Glutamatergic neuron (in vitro differentiated cells): ENCODE measurements around the gene RPS27. TPM values are rescaled to one million over a fixed set of nuclear protein-coding genes. Genes with fewer than 3 reads are reported as not detected.

Experiments
- DNase-seq: peaks from one replicate; pipeline ENCODE4 v3.0.0; 2022
- H3K27ac Mint-ChIP-seq: one replicate; pipeline ENCODE4 v1.8.0; 2020; ENCODE audit warnings: mild to moderate bottlenecking, mixed read lengths, inconsistent platforms; ENCODE audit not compliant: unreplicated experiment
- H3K27me3 Mint-ChIP-seq: one replicate; pipeline ENCODE4 v1.8.0; 2020; ENCODE audit warnings: mild to moderate bottlenecking, moderate library complexity, mixed read lengths, inconsistent platforms; ENCODE audit not compliant: unreplicated experiment
- H3K36me3 Mint-ChIP-seq: one replicate; pipeline ENCODE4 v1.8.0; 2020; ENCODE audit warnings: mild to moderate bottlenecking, mixed read lengths, inconsistent platforms; ENCODE audit not compliant: unreplicated experiment
- H3K4me1 Mint-ChIP-seq: one replicate; pipeline ENCODE4 v1.8.0; 2020; ENCODE audit warnings: mild to moderate bottlenecking, low read depth, mixed read lengths, inconsistent platforms; ENCODE audit not compliant: unreplicated experiment
- H3K4me3 Mint-ChIP-seq: one replicate; pipeline ENCODE4 v1.8.0; 2020; ENCODE audit warnings: mild to moderate bottlenecking, mixed read lengths, inconsistent platforms; ENCODE audit not compliant: unreplicated experiment
- H3K9me3 Mint-ChIP-seq: one replicate; pipeline ENCODE4 v1.8.0; 2020; ENCODE audit warnings: mild to moderate bottlenecking, moderate library complexity, mixed read lengths, inconsistent platforms; ENCODE audit not compliant: unreplicated experiment
- CTCF ChIP-seq: fragments of 200-600 bp; sonication (generic); IDR thresholded peaks from one replicate; pipeline ENCODE4 v1.5.0; 2021; ENCODE audit not compliant: partially characterized antibody, unreplicated experiment
- total RNA-seq: library from RNA; stranded (reverse); fragmentation: NEBNext Ultra II Directional; extraction: Animal tissue kit (Norgen Biotek cat#: 25700); gene quantifications from one replicate; pipeline ENCODE4 v1.2.1, GENCODE V29; 2021; ENCODE audit not compliant: unreplicated experiment

RPS27 gene
- total RNA-seq, 1 donor from 2014 or later: 881 TPM

DNA sequence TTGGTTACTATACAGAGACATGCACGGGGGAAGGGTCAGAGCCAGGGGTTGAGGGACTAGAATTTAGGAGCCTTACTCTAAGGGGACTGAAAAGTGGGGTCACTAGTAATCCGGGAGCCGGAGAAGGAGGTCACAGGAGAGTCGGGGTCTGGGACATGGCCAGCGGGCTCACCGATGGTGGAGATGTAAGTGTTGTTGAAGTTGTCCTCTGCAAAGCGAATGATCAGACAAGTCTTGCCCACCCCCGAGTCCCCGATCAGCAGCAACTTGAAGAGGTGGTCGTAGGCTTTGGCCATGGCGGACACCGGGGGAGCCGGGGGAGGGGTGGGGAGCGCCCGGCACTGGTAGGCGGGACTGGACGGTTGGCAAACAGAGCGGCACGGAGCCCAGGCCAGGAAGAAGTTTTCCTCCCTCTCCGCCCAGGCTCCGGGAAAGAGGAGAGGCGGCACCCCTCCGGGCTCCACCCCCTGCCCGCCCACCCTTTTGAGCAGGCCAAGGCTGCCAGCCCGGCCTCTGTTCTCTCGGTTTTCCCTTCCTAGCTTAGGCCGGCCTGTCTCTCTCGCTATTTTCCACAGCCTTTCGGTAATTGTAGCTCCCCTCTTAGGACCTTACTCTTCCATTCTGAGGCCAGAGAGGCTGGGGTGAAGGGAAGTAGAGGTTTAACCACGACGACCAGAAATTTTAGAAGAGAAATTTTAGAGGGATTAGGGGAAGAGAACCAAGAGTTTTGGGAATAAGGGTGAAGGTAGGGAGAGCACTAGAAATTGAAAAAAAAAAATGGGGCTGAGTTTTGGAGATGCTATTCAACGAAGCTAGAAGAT is 4.4 kb upstream of the RPS27 start, which contains the start of gene RAB13:
Gene RAB13, minus strand, starts transcription at position 399 of the 821 bp plus-strand sequence. Its CDS starts 103 bp downstream, at position 296.
- Mint-ChIP-seq H3K9me3 (peaks cover 8% of the 10 kb centered on the region), H3K27me3 (peaks cover 10% of the 10 kb centered on the region), H3K4me1 (peaks cover 15% of the 10 kb centered on the region), H3K27ac (peak within 1 kb of the TSS; percentile 33), H3K4me3 (peak within 1 kb of the TSS; percentile 94), H3K36me3 (no peaks in the 10 kb centered on the region)
- TF ChIP-seq CTCF: no peak
- DNase-seq: peak; percentile 66

- DNase-seq: no peak
- H3K9me3 Mint-ChIP-seq: peaks cover 8% of the 10 kb centered on the region
- peaks cover 10% of the 10 kb centered on the region for H3K27me3 Mint-ChIP-seq
- H3K27ac Mint-ChIP-seq: no peak overlapping the region
- no peak for TF ChIP-seq CTCF
- no peaks in the 10 kb centered on the region for H3K36me3 Mint-ChIP-seq
- no peak overlapping the region for H3K4me3 Mint-ChIP-seq
- peaks cover 21% of the 10 kb centered on the region for H3K4me1 Mint-ChIP-seq
These were observed 2.9 kb upstream of the RPS27 start for GRCh38 chr1:153987621-153988020.

GRCh38 chr1:153991151-153991630 is 629 bp downstream of the RPS27 start:
- H3K36me3 Mint-ChIP-seq: no peaks in the 10 kb centered on the region
- DNase-seq: no peak
- peak overlapping the region; percentile 94 for H3K27ac Mint-ChIP-seq
- peak overlapping the region; percentile 93 for H3K4me3 Mint-ChIP-seq
- H3K9me3 Mint-ChIP-seq: peaks cover 6% of the 10 kb centered on the region
- peaks cover 13% of the 10 kb centered on the region for H3K4me1 Mint-ChIP-seq
- no peak for TF ChIP-seq CTCF
- H3K27me3 Mint-ChIP-seq: peaks cover 7% of the 10 kb centered on the region

DNA sequence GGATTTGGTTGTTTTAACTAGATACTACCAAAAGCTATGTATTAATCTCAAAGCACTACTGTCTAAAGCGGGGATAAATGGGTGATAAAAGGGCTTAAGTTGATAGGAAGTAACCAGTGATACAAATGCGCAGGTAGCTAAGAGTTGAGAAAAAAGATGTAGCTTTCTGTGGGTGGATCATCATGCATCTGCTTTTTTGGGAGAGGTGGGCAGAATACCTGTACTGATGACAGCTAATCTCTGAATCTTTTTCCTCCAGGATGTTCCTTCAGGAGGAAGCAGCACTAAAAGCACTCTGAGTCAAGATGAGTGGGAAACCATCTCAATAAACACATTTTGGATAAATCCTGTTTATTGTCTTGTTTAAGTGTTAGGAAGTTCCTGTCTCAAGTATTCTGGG is 1.2 kb downstream of the RPS27 start:
- H3K9me3 Mint-ChIP-seq: peaks cover 6% of the 10 kb centered on the region
- H3K4me3 Mint-ChIP-seq: peak overlapping the region; percentile 93
- H3K4me1 Mint-ChIP-seq: peaks cover 9% of the 10 kb centered on the region
- no peak overlapping the region for H3K27ac Mint-ChIP-seq
- H3K36me3 Mint-ChIP-seq: no peaks in the 10 kb centered on the region
- no peak for TF ChIP-seq CTCF
- peaks cover 4% of the 10 kb centered on the region for H3K27me3 Mint-ChIP-seq
- DNase-seq: no peak

DNA sequence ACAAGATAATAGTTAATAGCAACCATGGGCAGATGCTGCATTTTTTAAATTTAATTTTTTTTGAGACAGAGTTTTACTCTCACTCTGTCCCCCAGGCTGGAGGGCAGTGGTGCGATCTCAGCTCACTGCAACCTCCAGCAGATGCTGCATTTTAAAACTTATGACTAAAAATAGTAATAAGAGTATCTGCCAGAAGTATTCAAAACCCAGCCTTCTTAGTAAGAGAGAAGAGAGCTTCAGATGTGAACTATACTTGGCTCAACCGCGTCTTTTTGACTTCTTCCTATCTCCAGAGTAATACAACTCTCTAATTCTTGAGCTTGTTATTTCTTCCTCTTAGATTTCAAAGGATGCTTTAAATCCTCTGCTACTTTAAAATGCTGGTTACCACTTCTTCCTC is 4.6 kb downstream of the RPS27 start:
- peaks cover 7% of the 10 kb centered on the region for H3K4me1 Mint-ChIP-seq
- peaks cover 4% of the 10 kb centered on the region for H3K9me3 Mint-ChIP-seq
- H3K4me3 Mint-ChIP-seq: no peak overlapping the region
- DNase-seq: no peak
- no peak for TF ChIP-seq CTCF
- H3K27ac Mint-ChIP-seq: no peak overlapping the region
- peaks cover 2% of the 10 kb centered on the region for H3K27me3 Mint-ChIP-seq
- H3K36me3 Mint-ChIP-seq: no peaks in the 10 kb centered on the region
